ENCODE data around the gene MSRB1. TPM values are rescaled to one million over a fixed set of nuclear protein-coding genes. Genes with fewer than 3 reads are reported as not detected.

MSRB1 gene
- total RNA-seq, 1 donor from 2014 or later: 32.9 TPM

- DNase-seq (ENCODE audit: low spot score in 2 of 2): no peak
- Histone ChIP-seq H3K27ac (no peak overlapping the region), H3K4me3 (no peak overlapping the region), H3K9me3 (no peaks in the 10 kb centered on the region), H3K36me3 (no peaks in the 10 kb centered on the region), H3K4me1 (no peaks in the 10 kb centered on the region), H3K27me3 (peaks cover 21% of the 10 kb centered on the region)
- no peak for TF ChIP-seq CTCF (IDR thresholded peaks at IDR 0.05)
- intact Hi-C loops (cut with DNase I): no loop called here
Measured at GRCh38 chr16:1917056-1917664, 25.8 kb downstream of the MSRB1 start.

GRCh38 chr16:1916640-1916990, 26.4 kb downstream of the MSRB1 start:
- Histone ChIP-seq H3K27ac (no peak overlapping the region), H3K4me1 (no peaks in the 10 kb centered on the region), H3K9me3 (no peaks in the 10 kb centered on the region), H3K36me3 (no peaks in the 10 kb centered on the region), H3K4me3 (no peak overlapping the region), H3K27me3 (peaks cover 21% of the 10 kb centered on the region)
- no peak for TF ChIP-seq CTCF (IDR thresholded peaks at IDR 0.05)
- intact Hi-C loops (cut with DNase I): no loop called here
- no peak for DNase-seq (ENCODE audit: low spot score in 2 of 2)

GRCh38 chr16:1915732-1916639, 27.0 kb downstream of the MSRB1 start:
- no peaks in the 10 kb centered on the region for H3K36me3 ChIP-seq
- no peak overlapping the region for H3K4me3 ChIP-seq
- H3K4me1 ChIP-seq: no peaks in the 10 kb centered on the region
- peaks cover 21% of the 10 kb centered on the region for H3K27me3 ChIP-seq
- no peaks in the 10 kb centered on the region for H3K9me3 ChIP-seq
- TF ChIP-seq CTCF (IDR thresholded peaks at IDR 0.05): no peak
- intact Hi-C loops (cut with DNase I): no loop called here
- H3K27ac ChIP-seq: no peak overlapping the region
- DNase-seq (ENCODE audit: low spot score in 2 of 2): no peak

DNA sequence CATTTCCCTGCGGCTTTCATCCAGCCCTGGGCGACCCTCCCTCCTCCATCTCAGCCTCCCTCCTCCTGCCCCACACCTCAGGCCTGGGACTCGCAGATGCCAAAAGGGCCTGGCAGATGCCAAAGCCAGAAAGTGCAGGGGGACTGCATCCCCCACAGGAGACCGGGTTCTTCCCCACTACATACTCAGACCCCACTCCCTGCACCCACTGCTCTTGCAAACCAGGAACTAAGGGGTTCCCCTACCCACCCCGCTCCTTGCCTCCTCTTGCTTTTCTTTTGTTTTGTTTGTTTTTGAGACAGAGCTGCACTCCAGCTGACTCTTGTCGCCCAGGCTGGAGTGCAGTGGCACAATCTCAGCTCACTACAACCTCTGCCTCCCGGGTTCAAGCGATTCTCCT, 28.0 kb downstream of the MSRB1 start:
- no peaks in the 10 kb centered on the region for H3K36me3 ChIP-seq
- no peaks in the 10 kb centered on the region for H3K4me1 ChIP-seq
- H3K27ac ChIP-seq: no peak overlapping the region
- DNase-seq (ENCODE audit: low spot score in 2 of 2): no peak
- intact Hi-C loops (cut with DNase I): no loop called here
- H3K9me3 ChIP-seq: no peaks in the 10 kb centered on the region
- TF ChIP-seq CTCF (IDR thresholded peaks at IDR 0.05): no peak
- H3K4me3 ChIP-seq: no peak overlapping the region
- peaks cover 15% of the 10 kb centered on the region for H3K27me3 ChIP-seq

GRCh38 chr16:1914084-1914608, 28.9 kb downstream of the MSRB1 start:
- no peaks in the 10 kb centered on the region for H3K36me3 ChIP-seq
- peaks cover 15% of the 10 kb centered on the region for H3K27me3 ChIP-seq
- H3K27ac ChIP-seq: no peak overlapping the region
- no peak for DNase-seq (ENCODE audit: low spot score in 2 of 2)
- no peak overlapping the region for H3K4me3 ChIP-seq
- no peak for TF ChIP-seq CTCF (IDR thresholded peaks at IDR 0.05)
- no peaks in the 10 kb centered on the region for H3K4me1 ChIP-seq
- no peaks in the 10 kb centered on the region for H3K9me3 ChIP-seq
- intact Hi-C loops (cut with DNase I): no loop called here

Data from ascending aorta (tissue), 2 donors.